Activated naive CD4-positive, alpha-beta T cell (primary cell): ENCODE results near the gene RGS13.

Experiments used
- DNase-seq, 4 experiments: peaks; one replicate each; lab custom pipeline; 2025; lab: John Stamatoyannopoulos, UW

The RGS13 gene

DNA sequence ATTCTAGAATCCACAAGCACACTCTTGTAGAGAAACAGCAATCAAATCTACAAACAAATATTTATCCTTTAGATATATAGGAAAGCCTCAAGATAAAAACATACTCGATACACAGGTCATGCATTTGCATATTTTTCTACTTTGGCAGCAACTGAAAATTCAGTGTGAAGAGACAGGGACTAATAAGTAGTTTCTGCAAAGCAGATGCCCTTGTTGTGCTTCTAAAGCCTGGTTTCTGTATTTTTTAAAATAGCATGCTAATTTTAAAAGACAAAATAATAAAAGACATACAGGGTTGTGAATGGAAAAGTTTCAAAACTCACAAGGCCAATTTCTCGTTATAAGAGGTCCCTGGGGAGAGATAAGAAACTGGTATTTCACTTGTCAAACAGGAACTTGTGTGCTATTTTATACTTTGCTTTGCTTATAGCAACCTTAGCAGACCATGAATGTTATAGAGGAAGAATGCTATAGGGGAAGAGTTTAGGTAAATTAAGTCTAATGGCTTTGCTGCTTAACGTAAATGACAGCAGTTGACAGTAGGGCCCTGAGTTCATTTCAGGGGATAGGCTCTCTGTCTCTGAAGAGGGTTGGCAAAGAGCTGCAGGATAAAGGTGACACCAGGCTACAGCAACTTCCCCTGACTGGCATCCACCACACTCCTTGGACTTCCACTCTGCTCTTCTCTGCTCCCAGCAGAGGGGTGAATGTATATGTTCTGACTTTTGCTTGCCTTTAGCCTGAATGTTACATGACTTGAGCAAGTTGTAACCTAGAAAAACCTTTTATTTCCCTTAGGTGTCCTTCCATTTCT is 9.4 kb upstream of the RGS13 start:
- no peak for DNase-seq

DNA sequence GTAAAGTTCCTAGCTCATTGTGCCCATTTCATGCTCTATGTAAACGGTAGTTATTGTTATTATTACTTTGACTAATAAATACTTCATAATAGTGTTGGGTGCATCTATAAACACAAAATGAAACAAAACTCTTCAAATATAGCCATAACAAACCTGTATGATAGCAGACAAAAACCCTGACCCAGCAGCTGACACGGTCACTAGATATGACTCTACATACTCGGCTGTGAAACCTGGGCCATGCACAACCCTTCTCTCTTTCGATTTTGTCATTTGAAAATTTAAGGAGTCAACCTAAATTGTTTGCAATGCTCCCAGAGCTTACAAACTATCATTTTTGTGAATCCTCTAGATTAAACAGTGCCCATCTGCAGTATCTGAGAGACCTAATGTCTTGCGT is 8.0 kb upstream of the RGS13 start:
- no peak for DNase-seq

DNA sequence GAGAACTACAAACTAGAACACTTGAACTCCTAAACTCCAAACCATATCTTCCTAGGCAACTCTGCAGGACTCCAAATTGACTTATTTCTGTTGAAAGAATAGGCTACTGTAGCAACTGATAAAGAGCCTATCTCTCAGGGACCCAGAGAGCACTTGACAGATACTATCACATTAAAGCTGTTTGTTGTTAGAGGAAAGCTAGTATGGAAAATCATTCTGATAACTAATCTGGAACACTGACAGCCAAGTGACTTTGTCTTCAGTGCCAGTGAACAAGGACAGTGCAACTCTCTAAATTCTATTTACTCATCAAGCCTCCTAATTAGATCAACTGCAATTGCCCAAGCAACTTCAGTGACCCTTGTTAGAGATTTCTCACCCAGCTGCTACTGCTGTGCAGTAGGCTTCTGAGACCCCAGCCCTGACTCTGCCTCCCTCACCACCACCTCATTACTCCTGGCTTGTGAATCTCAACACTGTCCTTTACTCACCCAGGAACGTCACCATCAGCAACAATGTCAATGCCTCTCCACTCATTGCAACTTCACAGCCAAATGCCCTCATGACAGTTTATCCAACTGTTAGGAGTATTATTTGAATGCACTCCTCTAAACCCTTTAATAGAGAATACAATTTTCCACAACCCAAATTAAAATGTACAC is 7.4 kb upstream of the RGS13 start:
- no peak for DNase-seq

DNA sequence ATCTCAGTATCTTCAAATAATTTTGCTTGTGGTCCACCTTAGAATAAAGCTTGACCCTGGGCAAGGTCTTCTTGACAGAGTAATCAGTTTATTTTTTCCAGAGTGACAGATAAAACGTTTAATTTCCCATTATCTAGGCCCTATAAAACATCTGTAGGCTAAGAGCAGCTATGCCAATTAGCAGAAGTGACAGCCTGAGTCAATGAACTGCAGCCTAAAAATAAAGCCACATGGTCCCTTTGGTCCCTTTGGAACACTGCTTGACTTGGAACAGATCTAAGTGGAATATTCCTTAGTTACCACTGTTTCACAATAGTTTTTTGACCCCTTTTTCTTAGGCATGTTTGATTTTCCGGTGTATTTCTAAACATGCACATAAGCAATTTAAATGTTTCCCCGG is 6.3 kb upstream of the RGS13 start:
- no peak for DNase-seq

DNA sequence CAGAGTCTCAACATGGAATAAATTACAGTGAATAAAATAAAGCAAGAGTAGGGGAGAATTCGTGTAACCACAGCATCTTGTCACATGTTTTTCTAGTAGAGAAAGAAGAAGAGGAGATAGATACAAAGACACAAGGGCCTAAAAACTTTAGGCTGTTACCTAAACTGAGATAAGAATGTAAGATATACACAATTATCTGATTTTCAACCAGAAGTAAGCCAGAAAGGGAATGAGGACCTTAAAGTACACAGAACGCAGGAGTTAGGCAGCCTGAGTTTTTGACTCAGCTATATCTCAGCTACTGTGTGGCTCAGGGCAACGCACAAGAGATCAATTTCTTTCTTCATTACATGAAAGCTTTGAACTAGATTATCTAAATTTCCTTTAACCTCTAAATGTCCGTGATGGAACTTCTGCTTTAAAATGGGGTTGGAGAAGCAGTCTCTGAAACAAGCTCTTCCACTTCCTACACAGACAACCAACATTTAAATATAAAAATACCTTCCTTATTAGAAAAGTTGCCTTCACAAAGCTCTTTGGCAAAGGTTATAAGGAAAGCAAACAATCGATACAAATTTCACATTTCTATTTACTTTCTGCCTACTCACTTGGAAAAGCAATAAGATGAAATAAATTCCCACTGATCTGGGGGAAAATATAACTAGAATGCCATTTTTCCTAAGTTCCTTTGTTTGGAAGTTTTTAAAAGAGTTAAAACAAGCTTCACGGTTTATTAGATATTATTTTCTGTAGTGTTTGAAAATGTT is 5.2 kb upstream of the RGS13 start:
- DNase-seq = no peak

DNA sequence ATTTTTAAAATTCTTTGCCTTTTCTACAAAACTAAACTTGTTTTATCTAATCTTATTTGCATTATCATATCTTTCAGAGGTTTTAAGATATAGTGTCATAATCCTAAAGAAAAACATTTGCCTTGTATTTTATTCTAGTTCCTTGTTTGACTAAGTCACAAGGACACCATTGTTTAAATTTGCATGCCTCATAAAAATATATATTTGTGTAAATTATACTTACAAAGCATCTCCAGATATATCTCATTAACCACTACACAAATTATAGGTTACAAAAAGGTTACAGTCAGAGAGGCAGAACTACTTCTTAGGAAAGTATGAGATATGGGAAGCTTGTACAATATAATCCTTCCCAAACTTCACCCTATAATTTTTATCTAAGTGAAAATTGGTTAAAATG is 4.2 kb upstream of the RGS13 start:
- no peak for DNase-seq

DNA sequence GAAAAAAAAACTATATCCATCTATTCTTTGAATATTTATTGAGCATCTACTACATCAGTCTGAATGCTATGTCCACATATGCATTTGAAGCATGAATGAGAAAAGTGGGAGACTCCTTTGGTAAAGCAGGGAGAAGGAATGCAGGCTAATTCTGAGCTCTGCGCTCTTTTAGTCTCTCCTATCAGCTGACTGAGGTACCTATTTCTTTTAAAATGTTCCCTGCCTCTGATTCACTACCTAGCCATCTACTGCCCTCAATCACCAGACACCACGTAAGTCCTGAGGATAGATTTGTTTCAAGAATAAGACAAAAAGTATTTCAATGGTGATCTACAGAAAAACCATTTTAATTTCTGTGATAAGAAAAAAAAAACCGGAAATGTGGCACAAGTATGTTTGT is 3.8 kb upstream of the RGS13 start:
- DNase-seq = no peak

DNA sequence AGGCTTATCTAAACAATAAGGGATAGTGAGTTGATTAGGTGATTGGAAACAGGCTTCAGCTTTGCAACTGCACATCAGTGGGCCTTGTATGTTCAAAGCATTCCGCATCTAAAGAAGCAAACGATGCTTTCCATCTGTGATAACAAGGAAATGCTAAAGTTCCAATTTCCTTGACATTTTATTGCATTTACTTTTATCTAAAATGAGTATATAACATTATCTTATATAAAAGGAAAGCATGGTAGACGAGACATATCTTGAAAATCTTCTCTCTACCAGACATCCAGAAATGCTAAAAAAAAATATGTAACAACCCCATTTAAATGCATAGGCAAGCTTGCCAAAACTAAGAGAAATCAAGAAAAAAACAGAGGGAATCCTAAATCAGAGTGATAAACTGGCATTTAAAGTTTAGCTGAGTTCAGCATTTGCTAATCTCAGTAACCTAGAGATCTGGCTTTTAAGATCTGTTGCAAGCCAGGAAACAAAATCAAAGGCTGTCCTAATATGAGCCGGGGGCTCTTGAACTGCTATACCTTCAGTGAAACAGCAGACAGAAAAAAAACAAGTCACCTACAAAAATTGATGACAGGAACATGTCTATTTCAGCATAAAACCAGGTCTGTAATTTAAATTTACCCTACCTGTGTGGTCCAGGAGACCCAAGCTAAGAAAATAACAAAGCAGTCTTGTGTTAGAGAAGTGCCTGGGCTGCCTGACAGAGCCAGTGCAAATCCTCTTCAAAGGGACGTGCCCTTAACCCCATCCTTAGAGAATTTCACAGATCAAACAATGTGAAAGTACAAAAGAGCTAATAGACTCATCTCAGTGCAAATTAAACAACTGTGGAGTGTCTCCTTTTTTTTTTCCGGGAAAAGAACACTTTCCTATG is 3.1 kb upstream of the RGS13 start:
- DNase-seq = no peak

DNA sequence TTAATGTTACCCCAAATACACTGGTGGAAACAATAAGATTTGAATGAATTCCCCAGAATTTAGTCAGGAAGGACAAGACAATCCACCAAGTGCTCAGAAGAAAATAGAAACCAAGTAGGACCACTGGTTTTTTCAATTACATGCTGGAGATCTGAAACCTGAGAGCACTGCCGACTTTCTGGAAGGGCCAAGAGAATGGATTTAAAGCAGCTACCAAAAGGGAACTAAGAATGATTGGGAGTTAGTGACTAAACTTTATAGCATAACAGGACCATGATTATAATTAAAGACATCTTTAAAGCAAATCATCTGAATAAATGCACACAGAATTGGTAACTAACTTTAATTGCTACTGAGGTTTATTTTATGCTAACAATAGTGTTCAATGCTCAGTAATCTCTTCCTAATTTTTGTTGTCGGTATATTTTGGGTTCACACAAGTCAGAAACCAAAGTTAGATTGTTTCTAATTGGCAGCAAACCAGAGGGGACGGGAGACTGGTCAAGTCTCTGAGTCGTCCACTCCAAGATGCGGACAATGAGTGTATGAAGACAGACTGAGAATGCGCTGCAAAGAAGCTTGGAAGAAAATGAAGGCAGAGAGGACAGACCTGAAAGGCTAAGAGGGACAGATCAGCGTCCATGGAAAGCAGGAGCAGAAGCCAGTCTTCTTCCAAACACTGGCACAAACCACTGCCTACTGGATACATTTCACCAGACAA is 2.3 kb upstream of the RGS13 start:
- no peak for DNase-seq

DNA sequence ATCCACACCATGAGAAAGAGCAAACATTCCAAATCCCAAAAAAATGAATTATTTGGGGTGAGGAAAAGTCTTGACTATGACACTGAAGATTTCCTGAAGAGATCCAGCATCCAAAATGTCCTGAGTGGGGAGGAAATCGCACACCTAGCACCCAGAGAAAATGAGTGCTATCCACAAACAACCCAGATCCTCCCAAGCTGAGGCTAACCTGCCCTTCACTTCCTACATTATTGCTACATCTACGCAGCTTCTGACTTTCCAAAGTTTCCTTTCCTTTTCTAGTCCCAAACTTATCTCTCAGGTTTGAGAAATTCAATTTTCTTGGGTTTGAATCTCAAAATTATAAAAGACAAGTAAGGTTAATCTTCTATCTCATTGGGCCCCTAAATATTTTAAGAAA is 906 bp upstream of the RGS13 start:
- DNase-seq = no peak

DNA sequence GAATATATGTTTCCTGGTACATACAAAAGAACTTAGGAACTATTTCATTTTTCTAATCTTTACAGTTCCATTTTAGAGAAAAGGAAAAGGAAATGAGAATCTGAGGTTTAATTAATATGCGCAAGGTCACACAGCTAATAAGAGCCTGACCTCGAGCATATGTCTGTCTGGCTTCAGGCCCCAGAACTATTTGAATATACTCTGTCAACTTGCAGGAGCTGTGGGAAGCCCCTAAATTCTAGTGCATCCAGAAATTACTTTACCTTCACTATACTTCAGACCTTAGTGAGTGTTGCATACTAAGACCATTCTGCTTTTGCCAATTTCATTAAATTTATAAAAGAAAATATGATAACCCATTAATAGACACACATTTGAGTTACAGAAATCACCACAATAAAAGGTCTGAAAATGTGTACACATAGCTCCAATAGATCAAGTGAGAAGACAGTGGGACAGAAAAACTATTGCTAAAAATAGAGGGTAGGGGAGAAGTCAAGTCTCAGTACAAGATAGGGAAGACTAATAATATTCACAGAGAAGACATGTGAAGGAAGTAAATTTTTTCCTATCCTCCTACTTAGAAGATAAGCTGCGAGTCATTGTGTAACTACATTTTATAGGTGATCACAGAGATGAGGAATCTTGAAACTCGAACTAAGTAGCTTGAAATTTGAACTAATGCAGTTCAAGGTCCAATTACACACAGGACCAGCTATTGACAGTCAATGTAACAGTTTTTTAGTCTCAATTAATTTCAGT is 3.8 kb downstream of the RGS13 start:
- no peak for DNase-seq

DNA sequence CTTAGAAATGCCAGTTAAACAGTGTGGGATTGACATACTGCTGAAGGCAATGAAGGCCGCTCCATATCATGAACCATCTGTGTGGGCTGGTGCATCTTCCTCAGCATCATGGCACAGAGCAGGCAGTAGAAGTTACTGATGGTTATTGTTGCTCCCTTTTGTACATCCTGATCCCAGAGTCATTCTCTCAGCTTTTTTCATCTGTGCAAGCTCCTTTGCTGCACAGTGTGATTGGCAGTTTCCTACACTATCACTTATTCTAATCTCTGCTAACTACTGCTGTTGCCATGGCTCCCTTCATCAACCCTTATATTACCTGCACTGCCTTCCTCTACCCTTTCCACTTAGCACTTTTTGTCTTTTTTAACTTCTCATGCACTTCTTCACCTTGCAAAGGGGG is 16.2 kb downstream of the RGS13 start:
- no peak for DNase-seq

DNA sequence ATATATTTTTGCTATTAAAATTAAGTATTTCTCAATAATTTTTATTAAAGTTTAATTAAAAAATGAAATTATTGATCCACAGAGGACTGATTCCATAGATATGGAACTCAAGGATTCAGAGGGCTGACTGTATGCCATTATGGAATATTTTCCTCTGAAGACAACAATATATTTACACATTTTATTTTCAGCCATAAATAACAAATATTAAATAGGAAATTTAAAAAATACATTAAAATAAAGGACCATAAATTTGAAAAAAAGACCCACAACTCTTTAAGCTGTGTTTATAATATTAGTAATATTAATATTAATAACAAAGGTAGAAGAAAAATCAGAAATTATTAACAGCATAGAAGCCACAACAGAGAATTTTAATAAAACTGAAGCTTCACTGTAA is 18.2 kb downstream of the RGS13 start:
- no peak for DNase-seq

DNA sequence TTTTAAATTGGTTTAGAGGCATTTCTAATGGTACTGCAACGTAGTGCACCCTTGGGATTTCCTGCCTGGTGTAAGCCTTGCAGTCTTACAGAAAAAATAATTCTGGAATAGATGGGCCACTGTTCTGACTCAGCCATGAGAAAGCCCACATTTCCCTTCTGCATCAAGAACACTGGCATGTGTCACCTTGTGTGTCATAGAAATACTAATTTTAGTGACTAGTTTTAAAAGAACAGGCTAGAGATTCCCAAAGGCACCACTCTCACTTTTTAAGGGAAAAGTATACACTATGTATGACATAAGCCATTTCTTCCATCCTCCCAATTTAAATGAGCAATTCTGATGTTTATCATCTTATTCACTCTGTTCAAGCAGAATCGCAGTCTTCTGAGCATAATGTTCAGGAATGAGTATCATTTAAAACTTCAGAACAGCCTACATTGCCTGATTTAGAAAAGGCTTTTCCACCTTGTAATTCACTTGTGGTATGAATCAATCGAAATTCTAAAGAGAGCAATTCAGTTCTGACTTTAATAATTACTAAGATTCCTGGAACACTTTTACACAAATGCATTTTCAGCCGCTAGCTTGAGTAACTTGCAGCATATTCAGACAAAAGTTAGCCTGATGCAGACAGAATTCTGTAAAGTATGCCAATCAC is 18.8 kb downstream of the RGS13 start:
- no peak for DNase-seq

DNA sequence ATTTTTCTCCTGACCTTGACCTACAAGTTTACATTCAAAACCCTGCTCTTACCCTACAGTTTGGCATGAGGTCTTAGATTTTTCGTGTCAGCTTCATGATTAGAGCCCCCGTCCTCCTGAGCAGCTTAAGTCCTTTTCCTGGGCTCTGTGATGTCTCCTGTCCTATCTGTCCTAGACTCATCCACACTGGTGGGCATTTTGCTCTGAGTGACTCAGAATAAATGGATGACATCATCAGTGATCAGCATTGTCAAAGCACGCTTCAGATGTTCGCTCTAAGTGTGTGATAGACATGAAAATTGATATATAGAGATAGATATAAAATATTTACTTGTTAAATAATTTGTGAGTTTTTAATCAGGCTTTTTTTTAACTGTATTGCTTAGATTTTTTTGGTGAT is 21.8 kb downstream of the RGS13 start:
- no peak for DNase-seq

DNA sequence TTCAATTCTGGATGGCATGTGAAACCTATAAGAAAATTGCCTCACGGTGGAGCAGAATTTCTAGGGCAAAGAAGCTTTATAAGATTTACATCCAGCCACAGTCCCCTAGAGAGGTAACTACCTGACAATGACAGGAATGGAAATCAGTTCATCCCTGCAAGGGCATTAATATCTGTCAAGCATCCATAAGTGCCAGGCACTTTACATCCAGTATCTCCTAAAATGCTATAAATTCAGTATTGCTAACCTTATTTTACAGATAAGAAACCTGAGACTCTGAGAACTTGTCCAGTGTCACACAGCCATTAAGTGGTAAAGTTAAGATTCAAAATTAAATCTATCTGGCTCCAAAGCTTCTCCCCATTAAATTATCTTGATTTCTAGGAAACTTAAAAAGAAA is 22.3 kb downstream of the RGS13 start:
- no peak for DNase-seq

DNA sequence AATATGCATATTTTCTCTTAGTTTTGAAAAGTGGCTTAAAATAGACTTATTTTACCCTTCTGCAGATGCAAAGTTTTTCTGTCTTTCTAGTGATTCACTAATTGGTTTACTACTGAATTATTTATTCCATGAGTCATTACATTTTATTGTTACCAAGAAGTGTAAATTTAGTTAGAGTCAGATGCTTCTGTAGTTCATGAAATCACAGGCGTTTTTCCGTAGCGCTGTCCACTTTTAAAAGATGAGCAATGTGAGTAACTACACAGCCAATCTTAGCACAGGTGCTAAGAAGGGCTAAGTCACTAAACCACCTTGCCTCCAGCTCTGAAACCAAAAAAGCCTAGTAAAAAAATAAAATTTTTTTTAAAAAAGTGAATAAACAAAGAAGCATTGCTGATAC is 24.7 kb downstream of the RGS13 start:
- DNase-seq = no peak

DNA sequence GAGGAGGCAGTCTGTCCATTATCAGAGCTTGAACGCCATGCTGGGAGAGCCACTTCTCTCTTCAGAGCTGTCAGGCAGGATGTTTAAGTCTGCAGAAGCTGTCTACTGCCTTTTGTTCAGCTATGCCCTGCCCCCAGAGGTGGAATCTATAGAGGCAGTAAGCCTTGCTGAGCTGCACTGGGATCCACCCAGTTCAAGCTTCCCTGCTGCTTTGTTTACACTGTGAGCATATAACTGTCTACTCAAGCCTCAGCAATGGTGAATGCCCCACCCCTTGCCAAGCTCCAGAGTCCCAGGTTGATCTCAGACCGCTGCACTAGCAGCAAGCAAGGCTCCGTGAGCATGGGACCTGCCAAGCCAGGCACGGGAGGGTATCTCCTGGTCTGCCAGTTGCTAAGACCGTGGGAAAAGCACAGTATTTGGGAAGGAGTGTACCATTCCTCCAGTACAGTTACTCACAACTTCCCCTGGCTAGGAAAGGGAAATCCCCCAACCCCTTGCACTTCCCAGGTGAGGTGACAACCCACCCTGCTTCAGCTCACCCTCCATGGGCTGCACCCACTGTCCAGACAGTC is 32.5 kb downstream of the RGS13 start:
- DNase-seq = no peak

DNA sequence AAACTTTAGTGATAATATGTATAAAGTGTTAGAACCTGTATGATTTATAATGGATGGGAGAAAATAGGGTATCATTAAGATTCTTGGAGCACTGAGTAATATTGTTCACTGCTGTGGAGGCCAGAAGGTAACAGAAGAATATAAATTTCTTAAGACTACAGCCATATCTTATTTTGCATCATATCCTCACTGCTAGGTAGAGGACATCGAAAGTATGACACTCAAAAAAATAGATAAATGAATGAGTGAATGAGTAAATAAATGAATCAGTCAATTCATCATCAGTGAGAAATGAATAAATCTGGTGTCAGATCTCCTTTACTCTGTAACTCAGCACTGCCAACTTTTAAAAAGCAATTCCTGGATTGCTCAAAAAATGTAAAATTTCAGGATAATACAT is 33.2 kb downstream of the RGS13 start:
- DNase-seq = no peak

DNA sequence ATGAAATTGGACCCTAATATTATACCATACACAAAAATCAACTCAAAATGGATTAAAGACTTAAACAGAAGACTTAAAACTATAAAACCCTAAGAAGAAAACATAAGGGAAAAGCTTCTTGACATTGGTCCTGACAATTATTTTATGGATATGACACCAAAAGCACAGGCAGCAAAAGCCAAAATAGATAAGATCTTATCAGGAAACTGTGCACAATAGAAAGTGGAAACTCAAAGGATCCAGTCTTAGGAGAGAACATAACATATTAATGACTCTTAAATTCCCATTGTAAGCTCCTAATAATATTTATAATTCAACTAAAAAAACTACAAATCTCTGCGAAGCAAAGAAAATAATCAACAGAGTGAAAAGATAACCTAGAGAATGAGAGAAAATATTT is 39.8 kb downstream of the RGS13 start:
- no peak for DNase-seq
